Fibroblast of the aortic adventitia (primary cell): ENCODE measurements around the gene FOXE1. TPM values are rescaled to one million over a fixed set of nuclear protein-coding genes. Genes with fewer than 3 reads are reported as not detected.

Source experiments
- DNase-seq: peaks from one replicate; pipeline ENCODE4 v3.0.0-alpha.2; 2010; ENCODE audit warnings: low read depth
- H3K4me3 ChIP-seq: 2 replicates; pipeline ENCODE4 v1.5.1; 2011; ENCODE audit warnings: low read depth, mild to moderate bottlenecking, control low read depth, low read length, moderate library complexity
- CTCF ChIP-seq: IDR thresholded peaks from 2 replicates; pipeline ENCODE4 v1.5.1; 2011; ENCODE audit warnings: mild to moderate bottlenecking, low read length, control low read depth, inconsistent platforms; ENCODE audit not compliant: insufficient read depth
- total RNA-seq: library from RNA; depleted of rRNA; stranded (reverse); fragments of >200 nt; gene quantifications from 2 replicates; pipeline ENCODE4 v1.2.3, GENCODE V29; 2012; ENCODE audit warnings: low replicate concordance

The FOXE1 gene
- total RNA-seq, 1 donor = not detected

GRCh38 chr9:97851446-97851883 lies 1.6 kb upstream of the FOXE1 start:
- no peak for DNase-seq
- H3K4me3 ChIP-seq = no peak overlapping the region
- no peak for TF ChIP-seq CTCF

DNA sequence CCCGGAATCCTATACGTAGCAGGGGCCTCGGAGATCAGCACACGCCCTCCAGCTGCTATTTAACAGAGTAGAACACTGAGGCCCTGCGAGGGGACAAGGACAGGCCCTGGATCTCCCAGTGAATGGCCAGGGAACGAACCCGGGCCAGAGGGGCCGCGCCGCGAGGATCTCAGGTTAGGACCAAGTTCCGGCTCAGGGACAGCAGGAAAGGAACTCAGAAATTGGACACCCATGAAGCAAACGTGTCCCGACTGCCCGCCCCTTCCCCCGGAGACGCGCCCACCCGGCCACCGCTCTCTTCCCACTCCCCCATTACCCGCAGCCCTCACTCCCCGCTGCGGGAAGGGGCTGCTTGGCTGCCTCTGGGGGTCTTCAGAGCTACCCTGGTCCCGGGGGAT lies 1.0 kb upstream of the FOXE1 start:
- no peak overlapping the region for H3K4me3 ChIP-seq
- TF ChIP-seq CTCF = no peak
- DNase-seq = no peak

DNA sequence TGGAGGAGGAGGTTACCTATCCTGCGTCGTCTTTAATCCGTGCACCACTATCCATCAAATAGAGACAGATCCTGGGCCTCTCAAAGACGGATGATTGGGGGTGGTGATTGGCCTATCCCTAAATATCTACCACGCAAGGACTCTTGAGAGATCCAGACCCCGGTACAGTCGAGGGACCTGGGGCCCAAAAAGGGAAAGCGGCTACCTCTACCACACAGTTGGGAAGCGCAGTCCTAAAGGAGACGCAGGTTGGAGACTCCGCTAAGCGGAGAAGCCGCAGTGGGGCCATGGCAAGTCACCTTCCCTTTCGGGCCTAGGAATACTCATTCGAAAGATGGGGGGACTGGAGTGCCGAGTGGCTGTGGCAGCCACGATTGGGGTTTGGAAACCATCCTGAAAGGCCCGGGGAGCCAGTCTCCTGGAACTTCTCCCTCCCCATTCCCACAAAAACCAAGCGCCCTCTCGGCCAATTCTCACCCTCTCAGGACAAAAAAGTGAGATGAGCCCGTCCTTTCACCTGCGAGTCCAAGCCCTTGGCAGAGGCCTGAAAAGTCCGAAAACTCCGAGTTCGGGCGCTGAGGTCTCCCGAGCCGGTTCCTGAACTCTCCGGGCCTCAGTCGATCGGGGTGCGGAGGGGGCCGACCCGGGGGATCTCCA lies 499 bp upstream of the FOXE1 start:
- no peak overlapping the region for H3K4me3 ChIP-seq
- TF ChIP-seq CTCF = no peak
- no peak for DNase-seq

GRCh38 chr9:97853844-97854695 lies 1.0 kb downstream of the FOXE1 start:
- H3K4me3 ChIP-seq = no peak overlapping the region
- no peak for DNase-seq
- no peak for TF ChIP-seq CTCF

DNA sequence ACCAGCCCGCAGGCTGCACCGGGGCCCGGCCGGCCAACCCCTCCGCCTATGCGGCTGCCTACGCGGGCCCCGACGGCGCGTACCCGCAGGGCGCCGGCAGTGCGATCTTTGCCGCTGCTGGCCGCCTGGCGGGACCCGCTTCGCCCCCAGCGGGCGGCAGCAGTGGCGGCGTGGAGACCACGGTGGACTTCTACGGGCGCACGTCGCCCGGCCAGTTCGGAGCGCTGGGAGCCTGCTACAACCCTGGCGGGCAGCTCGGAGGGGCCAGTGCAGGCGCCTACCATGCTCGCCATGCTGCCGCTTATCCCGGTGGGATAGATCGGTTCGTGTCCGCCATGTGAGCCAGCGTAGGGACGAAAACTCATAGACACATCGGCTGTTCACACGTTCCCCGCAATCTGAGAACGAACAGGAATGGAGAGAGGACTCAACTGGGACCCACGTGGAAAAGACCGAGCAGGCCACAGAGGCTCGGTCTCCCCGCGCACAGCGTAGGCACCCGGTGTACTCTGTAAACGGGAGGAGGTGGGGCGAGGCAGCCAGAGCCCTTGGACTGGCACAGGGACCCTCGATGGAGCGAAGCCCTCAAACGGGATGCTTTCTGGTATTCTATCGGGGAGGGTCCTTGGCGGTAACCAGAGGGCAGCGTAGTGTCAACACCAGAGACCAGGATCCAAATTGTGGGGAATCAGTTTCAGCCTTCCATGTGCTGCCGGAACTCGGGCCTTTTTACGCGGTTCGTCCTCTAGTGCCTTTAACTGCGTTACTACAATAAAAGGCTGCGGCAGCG lies 1.9 kb downstream of the FOXE1 start:
- DNase-seq = no peak
- TF ChIP-seq CTCF = no peak
- no peak overlapping the region for H3K4me3 ChIP-seq

- DNase-seq = no peak
- no peak for TF ChIP-seq CTCF
- no peak overlapping the region for H3K4me3 ChIP-seq
Measured at GRCh38 chr9:97855486-97855875, 2.5 kb downstream of the FOXE1 start.
